B cell (primary cell): ENCODE data around the gene PBX1. TPM values are rescaled to one million over a fixed set of nuclear protein-coding genes. Genes with fewer than 3 reads are reported as not detected.

ENCODE experiments used
- ATAC-seq: fragments of 200-7000 bp; cut with Tn5 transposase; one replicate; pipeline ENCODE4 v1.10.0; 2021; ENCODE audit warnings: low read depth, mild to moderate bottlenecking, moderate number of reproducible peaks, moderate library complexity
- CTCF ChIA-PET: fragments of 350-600 bp; sonication (Branson Sonifier 250); formaldehyde crosslinking; loops from one replicate; lab custom pipeline; 2021; ENCODE audit warnings: antibody characterized with exemption, inconsistent platforms; lab: Charles Lee
- POLR2A ChIA-PET: fragments of 350-600 bp; sonication (Branson Sonifier 250); formaldehyde crosslinking; loops from one replicate; lab custom pipeline; 2021; ENCODE audit warnings: antibody characterized with exemption; lab: Charles Lee
- DNase-seq: peaks from one replicate; pipeline ENCODE4 v3.0.0; 2013
- H2AFZ ChIP-seq: 2 replicates; pipeline ENCODE4 v1.6.1; 2012; ENCODE audit warnings: mild to moderate bottlenecking, low read depth, low read length; ENCODE audit not compliant: insufficient read depth, poor library complexity, severe bottlenecking
- H3K27ac ChIP-seq, 2 donors: 1 replicate in 1 of 2; 2 replicates in 1 of 2; pipeline ENCODE4 v1.5.1; 2012 to 2013; ENCODE audit warnings: low read length in 2 of 2, mild to moderate bottlenecking in 2 of 2, moderate library complexity in 1 of 2
- H3K27me3 ChIP-seq, 4 experiments: fragments of 200-600 bp in 1 of 4; sonication (generic) in 1 of 4; replicated peaks in 1 of 4; 1 replicate in 2 of 4; 2 replicates in 2 of 4; pipeline versions ENCODE4 v1.6.1 to v1.7.0; 2013 to 2016; ENCODE audit warnings: low read length in 3 of 4, mild to moderate bottlenecking in 2 of 4, mixed read lengths in 1 of 4, moderate library complexity in 1 of 4; ENCODE audit not compliant: insufficient read depth in 4 of 4, control insufficient read depth in 3 of 4; ENCODE audit errors: control extremely low read depth in 1 of 4
- H3K36me3 ChIP-seq, 2 experiments: replicated peaks in 1 of 2; 1 replicate in 1 of 2; 2 replicates in 1 of 2; pipeline versions ENCODE4 v1.6.1 to v1.7.1; 2013; ENCODE audit warnings: low read length in 1 of 2; ENCODE audit not compliant: insufficient read depth in 2 of 2, control insufficient read depth in 1 of 2; ENCODE audit errors: control extremely low read depth in 1 of 2, extremely low read depth in 1 of 2
- H3K4me1 ChIP-seq, 2 donors: fragments of 200-600 bp in 1 of 2; sonication (generic) in 1 of 2; 1 replicate in 1 of 2; 2 replicates in 1 of 2; pipeline versions ENCODE4 v1.5.1 to v1.6.1; 2013 to 2017; ENCODE audit warnings: low read length in 2 of 2; ENCODE audit not compliant: control insufficient read depth in 2 of 2, insufficient read depth in 2 of 2
- H3K4me2 ChIP-seq: replicated peaks from 2 replicates; pipeline ENCODE3; 2012; ENCODE audit warnings: mild to moderate bottlenecking, low read depth, low read length; ENCODE audit not compliant: poor library complexity, severe bottlenecking
- H3K4me3 ChIP-seq, 5 experiments: fragments of 200-600 bp in 1 of 5; sonication (generic) in 1 of 5; 1 replicate in 3 of 5; 2 replicates in 2 of 5; pipeline versions ENCODE4 v1.5.1 to v1.7.0; 2011 to 2016; ENCODE audit warnings: low read length in 4 of 5, mild to moderate bottlenecking in 4 of 5, low read depth in 2 of 5, control low read depth in 1 of 5, moderate library complexity in 1 of 5; ENCODE audit not compliant: insufficient read depth in 1 of 5; ENCODE audit errors: control extremely low read depth in 1 of 5, extremely low read depth in 1 of 5
- H3K79me2 ChIP-seq: fragments of 200-600 bp; sonication (generic); one replicate; pipeline ENCODE4 v1.6.0; 2016; ENCODE audit warnings: low read length; ENCODE audit not compliant: control insufficient read depth, insufficient read depth
- H3K9ac ChIP-seq: fragments of 200-600 bp; sonication (generic); 2 replicates; pipeline ENCODE4 v1.6.1; 2017; ENCODE audit warnings: mild to moderate bottlenecking, low read length, moderate library complexity
- H3K9me3 ChIP-seq, 3 donors: one replicate each; pipeline versions ENCODE4 v1.6.1 to v1.7.1; 2013; ENCODE audit warnings: low read length in 2 of 3; ENCODE audit not compliant: control insufficient read depth in 2 of 3, insufficient read depth in 1 of 3; ENCODE audit errors: control extremely low read depth in 1 of 3
- H4K20me1 ChIP-seq: 2 replicates; pipeline ENCODE4 v1.6.0; 2012; ENCODE audit warnings: mild to moderate bottlenecking, low read length; ENCODE audit not compliant: insufficient read depth, control insufficient read depth, poor library complexity, severe bottlenecking
- H3K27ac Mint-ChIP-seq: one replicate; pipeline ENCODE4 v1.8.0; 2021; ENCODE audit warnings: mixed read lengths
- H3K27me3 Mint-ChIP-seq: one replicate; pipeline ENCODE4 v1.8.0; 2021; ENCODE audit warnings: mixed read lengths
- H3K4me1 Mint-ChIP-seq: one replicate; pipeline ENCODE4 v1.8.0; 2021; ENCODE audit warnings: mixed read lengths
- H3K4me3 Mint-ChIP-seq: one replicate; pipeline ENCODE4 v1.8.0; 2021; ENCODE audit warnings: mixed read lengths
- H3K9me3 Mint-ChIP-seq: one replicate; pipeline ENCODE4 v1.8.0; 2022; ENCODE audit warnings: mixed read lengths; ENCODE audit not compliant: insufficient read depth
- CTCF ChIP-seq: fragments of 200-600 bp; IDR thresholded peaks from one replicate; pipeline ENCODE4 v1.8.0; 2022; ENCODE audit warnings: antibody characterized with exemption, mild to moderate bottlenecking
- EZH2 ChIP-seq: IDR thresholded peaks from 2 replicates; pipeline ENCODE4 v1.6.1; 2012; ENCODE audit warnings: borderline replicate concordance, low read depth, mild to moderate bottlenecking, moderate library complexity, low read length; ENCODE audit not compliant: insufficient read depth, poor library complexity, severe bottlenecking
- WGBS: methylation state at CpG from one replicate; pipeline ENCODE4 v1.1.5; 2013; ENCODE audit warnings: missing lambda C conversion rate; ENCODE audit not compliant: insufficient coverage; 5-methylcytosine and 5-hydroxymethylcytosine counted together
- intact Hi-C: fragments of 100-400 bp; cut with micrococcal nuclease; formaldehyde crosslinking; loops from one replicate; pipeline ENCODE4 v1.10.0; 2022
- polyA plus RNA-seq: library from polyadenylated mRNA; depleted of rRNA; stranded (reverse); fragments of >200 nt; gene quantifications from 2 replicates; pipeline ENCODE4 v1.2.3, GENCODE V29; 2012
- total RNA-seq, 2 donors: library from RNA; stranded (reverse); fragments of 120-200 nt in 1 of 2; gene quantifications; 1 replicate in 1 of 2; 2 replicates in 1 of 2; pipeline versions ENCODE4 v1.2.3 to v1.2.4, GENCODE V29; 2013 to 2022

PBX1 gene
- total and polyA plus RNA-seq, 2 donors (not counting 1 experiment from before 2014, with no cell fraction given): 0.32 TPM; not detected in 1

- Histone ChIP-seq H3K27ac (no peak overlapping the region), H4K20me1 (no peaks in the 10 kb centered on the region), H3K4me1 (no peaks in the 10 kb centered on the region), H3K36me3 (no peaks in the 10 kb centered on the region), H3K9me3 (no peaks in the 10 kb centered on the region), H3K9ac (no peak overlapping the region), H3K4me3 (no peak overlapping the region), H3K27me3 (no peaks in the 10 kb centered on the region), H2AFZ (no peak overlapping the region), H3K4me2 (no peak overlapping the region), H3K79me2 (no peaks in the 10 kb centered on the region)
- no peak for DNase-seq
- POLR2A ChIA-PET: no interaction called here
- Mint-ChIP-seq H3K27me3 (peaks cover 3% of the 10 kb centered on the region), H3K27ac (no peak overlapping the region), H3K4me3 (no peak overlapping the region), H3K9me3 (no peaks in the 10 kb centered on the region), H3K4me1 (no peaks in the 10 kb centered on the region)
- no CpG with 5 or more reads among the region's 2 CpGs for WGBS
- ATAC-seq: no peak
- TF ChIP-seq CTCF (no peak), EZH2 (no peak)
- CTCF ChIA-PET: no interaction called here
- intact Hi-C loops: no loop called here
These were observed 185.0 kb downstream of the PBX1 start for GRCh38 chr1:164743976-164744375.

- Mint-ChIP-seq H3K27ac (no peak overlapping the region), H3K4me1 (no peaks in the 10 kb centered on the region), H3K27me3 (peaks cover 3% of the 10 kb centered on the region), H3K9me3 (no peaks in the 10 kb centered on the region), H3K4me3 (no peak overlapping the region)
- ATAC-seq (no peak), DNase-seq (no peak)
- Histone ChIP-seq H3K4me2 (no peak overlapping the region), H3K9me3 (no peaks in the 10 kb centered on the region), H3K36me3 (no peaks in the 10 kb centered on the region), H3K4me3 (no peak overlapping the region), H2AFZ (no peak overlapping the region), H3K27me3 (no peaks in the 10 kb centered on the region), H4K20me1 (no peaks in the 10 kb centered on the region), H3K79me2 (no peaks in the 10 kb centered on the region), H3K4me1 (no peaks in the 10 kb centered on the region), H3K27ac (no peak overlapping the region), H3K9ac (no peak overlapping the region)
- ChIA-PET CTCF (no interaction called here), POLR2A (no interaction called here)
- TF ChIP-seq CTCF (no peak), EZH2 (no peak)
- 86% methylated on average over 2 of the region's 5 CpGs for WGBS
- intact Hi-C loops: no loop called here
These were observed 186.8 kb downstream of the PBX1 start for GRCh38 chr1:164745736-164746135.
